ENCODE measurements around the gene EIF3I. TPM values are rescaled to one million over a fixed set of nuclear protein-coding genes. Genes with fewer than 3 reads are reported as not detected.

The EIF3I gene
- total and polyA plus RNA-seq, 2 experiments from 2014 or later, result 228 to 274 TPM

GRCh38 chr1:32250893-32251716 is 28.9 kb downstream of the EIF3I start, which contains the start of gene LCK:
Gene LCK (plus strand): TSS chr1:32251265. CDS start chr1:32274330, 23,065 bp downstream.
- Histone ChIP-seq H4K20me1 (replicated peaks; ENCODE audit: insufficient read depth) (no peaks in the 10 kb centered on the region), H3K4me3 (no peak within 1 kb of the TSS), H3K9me2 (ENCODE audit: insufficient read depth) (no peaks in the 10 kb centered on the region), H3K4me2 (peak within 1 kb of the TSS; percentile 84; the same call in 1 of the 2 replicates), H3K27ac (ENCODE audit: low read depth) (no peak within 1 kb of the TSS), H2AFZ (peak within 1 kb of the TSS; percentile 87), H3K79me2 (replicated peaks; ENCODE audit: insufficient read depth) (no peaks in the 10 kb centered on the region), H3F3A (replicated peaks; ENCODE audit: low read depth) (peaks cover 26% of the 10 kb centered on the region), H3K4me1 (ENCODE audit: insufficient read depth) (peaks cover 31% of the 10 kb centered on the region), H3K27me3 (ENCODE audit: insufficient read depth) (no peaks in the 10 kb centered on the region), H3K36me3 (ENCODE audit: insufficient read depth) (no peaks in the 10 kb centered on the region)
- no peak within 1 kb of the TSS; the same call in 2 of the 3 replicates for H3K4me3 Mint-ChIP-seq
- no peaks in the 10 kb centered on the region for H3K36me3 Mint-ChIP-seq (ENCODE audit: low read depth)
- H3K9me3 Mint-ChIP-seq, result no peaks in the 10 kb centered on the region
- H3K27ac Mint-ChIP-seq, result peak within 1 kb of the TSS; percentile 42; the same call in 1 of the 2 replicates
- TF ChIP-seq ZNF462 (CRISPR knock-in tag; IDR thresholded peaks at IDR 0.05), result no peak
- H3K4me1 Mint-ChIP-seq, result peaks cover 31% of the 10 kb centered on the region
- peaks cover 16% of the 10 kb centered on the region for H3K27me3 Mint-ChIP-seq (ENCODE audit: insufficient read depth, low read depth, poor library complexity)
- peak; percentile 9; the same call in 2 of the 3 replicates for ATAC-seq
- peak; percentile 36 for DNase-seq (ENCODE audit: low spot score)

Data from GM23338 (cell line).